Fibroblast of lung (primary cell): ENCODE measurements around the gene TLCD2. TPM values are rescaled to one million over a fixed set of nuclear protein-coding genes. Genes with fewer than 3 reads are reported as not detected.
"Not testable (repeated sequence)": the region's sequence is repeated elsewhere in the genome, so short reads cannot be mapped to it uniquely, and the experiment has no call there.

Experiments used
- DNase-seq, 2 donors: peaks; one replicate each; pipeline versions ENCODE4 v3.0.0 to v3.0.0-alpha.2; 2010; ENCODE audit warnings: low read depth in 2 of 2
- H2AFZ ChIP-seq: 2 replicates; pipeline ENCODE4 v1.5.1; 2012; ENCODE audit warnings: low read length, control low read depth, inconsistent platforms
- H3K27ac ChIP-seq: 2 replicates; pipeline ENCODE4 v1.5.1; 2011; ENCODE audit warnings: low read length, control low read depth; ENCODE audit not compliant: insufficient read depth
- H3K27me3 ChIP-seq: 2 replicates; pipeline ENCODE4 v1.5.1; 2011; ENCODE audit warnings: mild to moderate bottlenecking, low read length; ENCODE audit not compliant: control insufficient read depth, insufficient read depth
- H3K36me3 ChIP-seq: 2 replicates; pipeline ENCODE4 v1.5.1; 2011; ENCODE audit warnings: low read length; ENCODE audit not compliant: control insufficient read depth, insufficient read depth
- H3K4me1 ChIP-seq: 2 replicates; pipeline ENCODE4 v1.5.1; 2011; ENCODE audit warnings: low read length; ENCODE audit not compliant: control insufficient read depth, insufficient read depth; ENCODE audit errors: extremely low read depth
- H3K4me2 ChIP-seq: 2 replicates; pipeline ENCODE4 v1.5.1; 2011; ENCODE audit warnings: low read length, control low read depth; ENCODE audit not compliant: insufficient read depth; ENCODE audit errors: extremely low read depth
- H3K4me3 ChIP-seq, 4 experiments: fragments of 200-600 bp in 1 of 4; sonication (generic) in 1 of 4; replicated peaks in 1 of 4; 2 replicates each; pipeline ENCODE4 v1.5.1; 2011 to 2016; ENCODE audit warnings: low read length in 4 of 4, low read depth in 3 of 4, mild to moderate bottlenecking in 3 of 4, control low read depth in 2 of 4, inconsistent platforms in 1 of 4, mixed read lengths in 1 of 4; ENCODE audit not compliant: insufficient read depth in 1 of 4; ENCODE audit errors: control extremely low read depth in 1 of 4
- H3K79me2 ChIP-seq: 2 replicates; pipeline ENCODE4 v1.5.1; 2012; ENCODE audit warnings: mild to moderate bottlenecking, low read length, inconsistent platforms; ENCODE audit not compliant: control insufficient read depth, insufficient read depth
- H3K9ac ChIP-seq: 2 replicates; pipeline ENCODE4 v1.5.1; 2011; ENCODE audit warnings: mild to moderate bottlenecking, low read length, control low read depth; ENCODE audit not compliant: insufficient read depth
- H3K9me3 ChIP-seq: 2 replicates; pipeline ENCODE4 v1.5.1; 2012; ENCODE audit warnings: low read depth, low read length; ENCODE audit not compliant: control insufficient read depth, insufficient read depth
- H4K20me1 ChIP-seq: 2 replicates; pipeline ENCODE4 v1.5.1; 2011; ENCODE audit warnings: low read length; ENCODE audit not compliant: control insufficient read depth, insufficient read depth; ENCODE audit errors: extremely low read depth
- CTCF ChIP-seq, 2 donors: IDR thresholded peaks in 1 of 2; conservative IDR thresholded peaks in 1 of 2; 1 replicate in 1 of 2; 2 replicates in 1 of 2; pipeline ENCODE4 v1.5.1; 2011 to 2012; ENCODE audit warnings: low read length in 2 of 2, control low read depth in 1 of 2, inconsistent platforms in 1 of 2, low read depth in 1 of 2, mild to moderate bottlenecking in 1 of 2
- EZH2 ChIP-seq: IDR thresholded peaks from 2 replicates; pipeline ENCODE4 v1.5.1; 2012; ENCODE audit warnings: low read length, control low read depth, mild to moderate bottlenecking; ENCODE audit errors: missing control alignments
- polyA plus RNA-seq, 2 donors: library from polyadenylated mRNA; depleted of rRNA in 1 of 2; stranded (reverse) in 1 of 2; unstranded in 1 of 2; fragments of >200 nt; gene quantifications; 2 replicates each; pipeline ENCODE4 v1.2.1, GENCODE V29; 2011 to 2012; ENCODE audit warnings: missing spikeins in 1 of 2
- total RNA-seq: library from RNA; depleted of rRNA; stranded (reverse); fragments of >200 nt; gene quantifications from 2 replicates; pipeline ENCODE4 v1.2.1, GENCODE V29; 2014

Gene TLCD2
- total and polyA plus RNA-seq, 2 donors (not counting 1 experiment from before 2014, with no cell fraction given) = 7.1 to 9.7 TPM

- no peaks in the 10 kb centered on the region for H3K4me1 ChIP-seq
- peaks cover 6% of the 10 kb centered on the region for H3K79me2 ChIP-seq
- H3K4me3 ChIP-seq = no peak overlapping the region
- TF ChIP-seq CTCF (conservative IDR thresholded peaks at IDR 0.05 in 1 of 2, IDR thresholded peaks at IDR 0.05 in 1 of 2; ENCODE audit: low read depth in 1 of 2, low read length in 2 of 2) (no peak), EZH2 (no peak)
- H3K4me2 ChIP-seq = no peak overlapping the region
- no peaks in the 10 kb centered on the region for H3K27me3 ChIP-seq
- no peak for DNase-seq
- no peak overlapping the region for H3K27ac ChIP-seq
- no peak overlapping the region for H2AFZ ChIP-seq
- H3K9me3 ChIP-seq = no peaks in the 10 kb centered on the region
- H4K20me1 ChIP-seq = peaks cover under 1% of the 10 kb centered on the region
- peaks cover 6% of the 10 kb centered on the region for H3K36me3 ChIP-seq
- no peak overlapping the region for H3K9ac ChIP-seq
Observed at GRCh38 chr17:1707107-1707506, 3.1 kb downstream of the TLCD2 start.

DNA sequence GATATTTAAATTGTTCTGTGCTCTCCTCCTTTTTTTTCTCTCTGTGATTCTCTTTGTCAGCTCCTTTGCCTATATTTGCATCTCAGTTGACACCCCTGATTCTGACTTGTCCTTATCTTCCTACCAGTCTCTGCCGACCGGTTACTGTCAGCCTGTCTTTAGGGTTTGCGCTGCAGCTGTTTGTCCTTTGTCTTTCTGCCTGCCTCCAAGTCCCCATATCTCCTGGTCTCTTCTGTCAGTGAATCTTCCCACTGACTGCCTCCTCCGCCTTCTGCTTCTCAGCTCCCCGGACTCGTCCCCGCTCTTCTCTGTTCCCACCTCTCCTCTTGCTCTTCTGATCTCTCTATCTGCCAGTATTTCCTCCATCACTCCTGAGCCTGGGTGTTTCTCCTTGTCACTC is 5.2 kb downstream of the TLCD2 start:
- H3K79me2 ChIP-seq = no peaks in the 10 kb centered on the region
- H3K36me3 ChIP-seq = peaks cover 3% of the 10 kb centered on the region
- no peak overlapping the region for H3K9ac ChIP-seq
- DNase-seq = no peak
- no peaks in the 10 kb centered on the region for H3K4me1 ChIP-seq
- no peaks in the 10 kb centered on the region for H4K20me1 ChIP-seq
- no peaks in the 10 kb centered on the region for H3K27me3 ChIP-seq
- H3K4me3 ChIP-seq = no peak overlapping the region
- no peaks in the 10 kb centered on the region for H3K9me3 ChIP-seq
- TF ChIP-seq CTCF (conservative IDR thresholded peaks at IDR 0.05 in 1 of 2, IDR thresholded peaks at IDR 0.05 in 1 of 2; ENCODE audit: low read depth in 1 of 2, low read length in 2 of 2) (no peak), EZH2 (no peak)
- H2AFZ ChIP-seq = no peak overlapping the region
- H3K27ac ChIP-seq = no peak overlapping the region
- no peak overlapping the region for H3K4me2 ChIP-seq

- TF ChIP-seq EZH2 (no peak), CTCF (conservative IDR thresholded peaks at IDR 0.05 in 1 of 2, IDR thresholded peaks at IDR 0.05 in 1 of 2; ENCODE audit: low read depth in 1 of 2, low read length in 2 of 2) (no peak)
- no peaks in the 10 kb centered on the region for H3K9me3 ChIP-seq
- no peaks in the 10 kb centered on the region for H3K4me1 ChIP-seq
- no peak overlapping the region for H2AFZ ChIP-seq
- no peak overlapping the region for H3K27ac ChIP-seq
- H3K36me3 ChIP-seq = peaks cover 3% of the 10 kb centered on the region
- no peaks in the 10 kb centered on the region for H3K27me3 ChIP-seq
- DNase-seq = peak in 1 of 2 donors; percentile 44
- H4K20me1 ChIP-seq = no peaks in the 10 kb centered on the region
- no peak overlapping the region for H3K4me2 ChIP-seq
- H3K9ac ChIP-seq = no peak overlapping the region
- H3K79me2 ChIP-seq = no peaks in the 10 kb centered on the region
- no peak overlapping the region for H3K4me3 ChIP-seq
Observed at GRCh38 chr17:1703063-1703462, 7.1 kb downstream of the TLCD2 start.

DNA sequence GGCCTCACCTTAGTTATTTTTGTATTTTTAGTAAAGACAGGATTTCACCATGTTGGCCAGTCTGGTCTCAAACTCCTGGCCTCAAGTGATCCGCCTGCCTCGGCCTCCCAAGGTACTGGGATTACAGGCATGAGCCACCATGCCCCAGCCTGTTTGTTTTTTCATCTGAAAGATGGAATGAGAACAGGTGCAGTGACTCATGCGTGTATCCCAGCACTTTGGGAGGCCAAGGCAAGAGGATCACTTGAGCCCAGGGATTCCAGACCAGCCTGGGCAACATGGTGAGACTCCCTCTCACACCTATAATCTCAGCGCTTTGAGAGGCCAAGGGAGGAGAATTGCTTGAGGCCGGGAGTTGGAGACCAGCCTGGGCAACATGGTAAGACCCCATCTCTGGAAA is 10.3 kb downstream of the TLCD2 start:
- not testable (repeated sequence) for H3K4me3 ChIP-seq, H2AFZ ChIP-seq, H3K9ac ChIP-seq, H3K27ac ChIP-seq, H4K20me1 ChIP-seq, H3K79me2 ChIP-seq, H3K36me3 ChIP-seq, H3K9me3 ChIP-seq, H3K4me2 ChIP-seq, H3K4me1 ChIP-seq, DNase-seq, H3K27me3 ChIP-seq
